ENCODE results near the gene UBR2.

DNA sequence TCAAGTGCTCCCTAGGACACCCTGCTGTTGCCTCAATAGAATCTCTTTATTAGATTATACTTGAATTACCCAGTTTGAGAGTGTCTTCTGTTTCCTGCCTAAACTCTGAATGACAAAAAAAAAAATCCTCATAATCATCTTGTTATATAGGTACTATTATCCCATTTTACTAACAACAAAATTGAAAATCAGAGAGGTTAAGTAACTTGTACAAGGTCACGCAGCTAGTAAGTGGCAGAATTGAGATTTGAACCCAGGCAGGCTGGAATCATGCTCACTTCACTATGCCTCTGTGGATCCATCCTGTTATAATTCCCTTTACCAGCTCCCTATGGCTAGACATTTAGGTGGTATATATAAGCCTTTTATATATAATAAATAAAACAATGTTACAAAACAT, 36.6 kb upstream of the UBR2 start:
- TF ChIP-seq, protein P1, sequence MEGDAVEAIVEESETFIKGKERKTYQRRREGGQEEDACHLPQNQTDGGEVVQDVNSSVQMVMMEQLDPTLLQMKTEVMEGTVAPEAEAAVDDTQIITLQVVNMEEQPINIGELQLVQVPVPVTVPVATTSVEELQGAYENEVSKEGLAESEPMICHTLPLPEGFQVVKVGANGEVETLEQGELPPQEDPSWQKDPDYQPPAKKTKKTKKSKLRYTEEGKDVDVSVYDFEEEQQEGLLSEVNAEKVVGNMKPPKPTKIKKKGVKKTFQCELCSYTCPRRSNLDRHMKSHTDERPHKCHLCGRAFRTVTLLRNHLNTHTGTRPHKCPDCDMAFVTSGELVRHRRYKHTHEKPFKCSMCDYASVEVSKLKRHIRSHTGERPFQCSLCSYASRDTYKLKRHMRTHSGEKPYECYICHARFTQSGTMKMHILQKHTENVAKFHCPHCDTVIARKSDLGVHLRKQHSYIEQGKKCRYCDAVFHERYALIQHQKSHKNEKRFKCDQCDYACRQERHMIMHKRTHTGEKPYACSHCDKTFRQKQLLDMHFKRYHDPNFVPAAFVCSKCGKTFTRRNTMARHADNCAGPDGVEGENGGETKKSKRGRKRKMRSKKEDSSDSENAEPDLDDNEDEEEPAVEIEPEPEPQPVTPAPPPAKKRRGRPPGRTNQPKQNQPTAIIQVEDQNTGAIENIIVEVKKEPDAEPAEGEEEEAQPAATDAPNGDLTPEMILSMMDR (IDR thresholded peaks at IDR 0.05; ENCODE audit: low read depth, low read length), result no peak
- no peak for TF ChIP-seq EZH2phosphoT487 (IDR thresholded peaks at IDR 0.05; ENCODE audit: low read depth)

All from OCI-LY3 (cell line).